HuH-7 (cell line): ENCODE results near the gene OTX2.

Experiments
- DNase-seq: peaks from one replicate; pipeline ENCODE4 v3.0.0; 2011; ENCODE audit warnings: low spot score

Gene OTX2

GRCh38 chr14:56810147-56810719, at the start of gene OTX2:
Gene OTX2, minus strand, starts transcription at chr14:56810479. Its CDS starts 5,023 bp downstream, at chr14:56805456.
- no peak for DNase-seq

GRCh38 chr14:56858422-56858821, 48.1 kb upstream of the OTX2 start:
- no peak for DNase-seq

GRCh38 chr14:56857216-56857615, 46.9 kb upstream of the OTX2 start:
- DNase-seq = no peak

- DNase-seq = peak; percentile 24
Observed at GRCh38 chr14:56855891-56856461, 45.7 kb upstream of the OTX2 start.

- no peak for DNase-seq
Observed at GRCh38 chr14:56854325-56854724, 44.0 kb upstream of the OTX2 start.

GRCh38 chr14:56846970-56847930, 37.0 kb upstream of the OTX2 start:
- no peak for DNase-seq

- no peak for DNase-seq
Observed at GRCh38 chr14:56844406-56845002, 34.2 kb upstream of the OTX2 start.

GRCh38 chr14:56841611-56842010, 31.3 kb upstream of the OTX2 start:
- no peak for DNase-seq

GRCh38 chr14:56840221-56840620, 29.9 kb upstream of the OTX2 start:
- no peak for DNase-seq

- DNase-seq = no peak
Observed at GRCh38 chr14:56829151-56829550, 18.9 kb upstream of the OTX2 start.

GRCh38 chr14:56826214-56826613, 15.9 kb upstream of the OTX2 start:
- no peak for DNase-seq

GRCh38 chr14:56821805-56822610, 11.7 kb upstream of the OTX2 start:
- no peak for DNase-seq

- DNase-seq = no peak
Observed at GRCh38 chr14:56821177-56821576, 10.9 kb upstream of the OTX2 start.

- no peak for DNase-seq
Observed at GRCh38 chr14:56817396-56817921, 7.2 kb upstream of the OTX2 start.

GRCh38 chr14:56816574-56817391, 6.5 kb upstream of the OTX2 start:
- DNase-seq = no peak

- no peak for DNase-seq
Observed at GRCh38 chr14:56815745-56816144, 5.5 kb upstream of the OTX2 start.

- DNase-seq = no peak
Observed at GRCh38 chr14:56814969-56815700, 4.9 kb upstream of the OTX2 start.

- DNase-seq = no peak
Observed at GRCh38 chr14:56814519-56814959, 4.3 kb upstream of the OTX2 start.

- DNase-seq = no peak
Observed at GRCh38 chr14:56813143-56813551, 2.9 kb upstream of the OTX2 start.
